Airway epithelial cell (primary cell): ENCODE results near the gene KL. TPM values are rescaled to one million over a fixed set of nuclear protein-coding genes. Genes with fewer than 3 reads are reported as not detected.

Experiments used
- total RNA-seq: library from RNA; depleted of rRNA; stranded (reverse); fragments of >200 nt; gene quantifications from 2 replicates; pipeline ENCODE4 v1.2.3, GENCODE V29; 2015

The KL gene
- total RNA-seq, result not detected in 2 replicates

DNA sequence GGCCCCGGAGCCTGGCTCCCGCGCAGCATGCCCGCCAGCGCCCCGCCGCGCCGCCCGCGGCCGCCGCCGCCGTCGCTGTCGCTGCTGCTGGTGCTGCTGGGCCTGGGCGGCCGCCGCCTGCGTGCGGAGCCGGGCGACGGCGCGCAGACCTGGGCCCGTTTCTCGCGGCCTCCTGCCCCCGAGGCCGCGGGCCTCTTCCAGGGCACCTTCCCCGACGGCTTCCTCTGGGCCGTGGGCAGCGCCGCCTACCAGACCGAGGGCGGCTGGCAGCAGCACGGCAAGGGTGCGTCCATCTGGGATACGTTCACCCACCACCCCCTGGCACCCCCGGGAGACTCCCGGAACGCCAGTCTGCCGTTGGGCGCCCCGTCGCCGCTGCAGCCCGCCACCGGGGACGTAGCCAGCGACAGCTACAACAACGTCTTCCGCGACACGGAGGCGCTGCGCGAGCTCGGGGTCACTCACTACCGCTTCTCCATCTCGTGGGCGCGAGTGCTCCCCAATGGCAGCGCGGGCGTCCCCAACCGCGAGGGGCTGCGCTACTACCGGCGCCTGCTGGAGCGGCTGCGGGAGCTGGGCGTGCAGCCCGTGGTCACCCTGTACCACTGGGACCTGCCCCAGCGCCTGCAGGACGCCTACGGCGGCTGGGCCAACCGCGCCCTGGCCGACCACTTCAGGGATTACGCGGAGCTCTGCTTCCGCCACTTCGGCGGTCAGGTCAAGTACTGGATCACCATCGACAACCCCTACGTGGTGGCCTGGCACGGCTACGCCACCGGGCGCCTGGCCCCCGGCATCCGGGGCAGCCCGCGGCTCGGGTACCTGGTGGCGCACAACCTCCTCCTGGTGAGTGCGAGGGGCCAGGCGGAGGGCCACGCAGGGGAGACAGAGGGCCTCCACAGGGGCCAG, at the start of gene KL:
Gene KL, plus strand, starts transcription at position 10 of the 909 bp plus-strand sequence. Its CDS starts 18 bp downstream, at position 28.

